LoVo (cell line): ENCODE results near the gene HOXB5.

Experiments
- DNase-seq: peaks from one replicate; pipeline ENCODE4 v3.0.0-alpha.2; 2016; ENCODE audit warnings: low spot score

HOXB5 gene

GRCh38 chr17:48559122-48559839 lies 34.3 kb downstream of the HOXB5 start:
- no peak for DNase-seq

GRCh38 chr17:48558831-48559121 lies 34.8 kb downstream of the HOXB5 start:
- DNase-seq = no peak

- DNase-seq = no peak
Observed at GRCh38 chr17:48558057-48558830, 35.3 kb downstream of the HOXB5 start.

GRCh38 chr17:48556576-48557401 lies 36.8 kb downstream of the HOXB5 start:
- no peak for DNase-seq

GRCh38 chr17:48556229-48556575 lies 37.4 kb downstream of the HOXB5 start:
- no peak for DNase-seq

- no peak for DNase-seq
Observed at GRCh38 chr17:48555258-48556228, 38.0 kb downstream of the HOXB5 start.

GRCh38 chr17:48554412-48555257 lies 38.9 kb downstream of the HOXB5 start:
- DNase-seq = no peak

- no peak for DNase-seq
Observed at GRCh38 chr17:48553826-48554225, 39.8 kb downstream of the HOXB5 start.

GRCh38 chr17:48553190-48553547 lies 40.4 kb downstream of the HOXB5 start:
- DNase-seq = no peak

- DNase-seq = no peak
Observed at GRCh38 chr17:48552466-48553189, 41.0 kb downstream of the HOXB5 start.

- no peak for DNase-seq
Observed at GRCh38 chr17:48551596-48552465, 41.7 kb downstream of the HOXB5 start.

- DNase-seq = no peak
Observed at GRCh38 chr17:48551214-48551555, 42.4 kb downstream of the HOXB5 start.

GRCh38 chr17:48550502-48551213 lies 42.9 kb downstream of the HOXB5 start:
- no peak for DNase-seq

GRCh38 chr17:48549914-48550501 lies 43.6 kb downstream of the HOXB5 start:
- DNase-seq = no peak

GRCh38 chr17:48549281-48549630 lies 44.3 kb downstream of the HOXB5 start:
- DNase-seq = no peak

GRCh38 chr17:48548523-48549280 lies 44.9 kb downstream of the HOXB5 start:
- no peak for DNase-seq

GRCh38 chr17:48547808-48548522 lies 45.6 kb downstream of the HOXB5 start:
- no peak for DNase-seq
